Measurements from ENCODE around the gene PBLD.

The PBLD gene

DNA sequence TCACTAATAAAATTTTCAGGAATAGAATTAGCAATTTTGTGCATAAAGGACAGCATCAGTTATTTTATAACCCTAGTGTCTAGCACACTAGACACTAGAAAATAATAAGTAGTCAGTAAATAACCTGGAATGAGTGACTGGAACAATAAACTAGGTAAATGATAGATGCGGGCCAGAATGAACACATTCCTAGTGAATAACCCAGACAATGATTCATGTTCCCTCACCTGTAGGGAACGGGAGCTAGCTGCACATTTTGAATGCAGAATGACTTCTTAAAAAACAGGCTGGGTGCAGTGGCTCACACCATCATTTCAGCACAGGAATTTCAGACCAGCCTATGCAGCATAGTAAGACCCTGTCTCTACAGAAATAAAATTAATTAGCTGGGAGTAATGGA lies 97.6 kb downstream of the PBLD start:
- no peak for DNase-seq (ENCODE audit: low read depth)

DNA sequence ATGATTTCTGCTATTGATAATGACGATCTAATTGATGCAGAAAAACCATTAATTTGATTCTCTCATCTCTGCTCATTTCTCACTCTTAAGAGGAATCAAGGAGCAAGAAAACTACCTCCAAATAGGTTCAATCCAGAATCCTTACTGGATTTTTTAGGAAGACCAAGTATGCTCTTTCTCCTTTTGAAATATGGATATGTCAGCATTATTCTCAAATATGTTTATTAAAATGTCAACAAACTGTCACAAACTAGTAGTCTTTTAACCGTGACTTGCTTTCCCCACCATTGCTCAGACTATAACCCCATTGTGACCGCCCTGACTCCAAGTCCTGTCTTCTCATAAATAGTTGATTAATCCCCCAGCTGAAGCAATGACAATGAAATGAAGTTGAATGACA lies 99.7 kb downstream of the PBLD start:
- no peak for DNase-seq (ENCODE audit: low read depth)

All from HS-5 (cell line).